GM18951 (cell line): ENCODE data around the gene FBXO22.
"Not testable (repeated sequence)": the region's sequence is repeated elsewhere in the genome, so short reads cannot be mapped to it uniquely, and the experiment has no call there.

Experiments used
- POLR2A ChIP-seq: IDR thresholded peaks from 4 replicates; pipeline ENCODE4 v1.6.1; 2011; ENCODE audit warnings: mild to moderate bottlenecking; ENCODE audit not compliant: insufficient read length, insufficient read depth; ENCODE audit errors: extremely low read depth
- in situ Hi-C: fragments of 300-500 bp; cut with MboI; formaldehyde crosslinking; loops from one replicate; pipeline ENCODE4 v1.12.0; 2022; ENCODE audit warnings: low sequenced_read_pairs, mixed read lengths, inconsistent platforms; ENCODE audit not compliant: unreplicated experiment

The FBXO22 gene

GRCh38 chr15:75966073-75966472, 62.4 kb downstream of the FBXO22 start:
- in situ Hi-C loops, result no loop called here
- no peak for TF ChIP-seq POLR2A

GRCh38 chr15:75976766-75977165, 73.1 kb downstream of the FBXO22 start:
- in situ Hi-C loops, result not testable (repeated sequence)

- in situ Hi-C loops, result no loop called here
- TF ChIP-seq POLR2A, result no peak
Observed at GRCh38 chr15:75981149-75981815, 77.6 kb downstream of the FBXO22 start.

- TF ChIP-seq POLR2A, result no peak
- in situ Hi-C loops, result no loop called here
Observed at GRCh38 chr15:75982468-75982867, 78.8 kb downstream of the FBXO22 start.

GRCh38 chr15:75984706-75985105, 81.0 kb downstream of the FBXO22 start:
- in situ Hi-C loops, result not testable (repeated sequence)

GRCh38 chr15:75985971-75986370, 82.3 kb downstream of the FBXO22 start:
- no peak for TF ChIP-seq POLR2A
- in situ Hi-C loops, result no loop called here

- no peak for TF ChIP-seq POLR2A
- in situ Hi-C loops, result no loop called here
Observed at GRCh38 chr15:75989045-75989444, 85.4 kb downstream of the FBXO22 start.

GRCh38 chr15:75989875-75990274, 86.2 kb downstream of the FBXO22 start:
- in situ Hi-C loops, result no loop called here
- TF ChIP-seq POLR2A, result no peak
